Bone marrow (tissue), 2 donors: ENCODE measurements around the gene ABCA5.
"Not testable (repeated sequence)": the region's sequence is repeated elsewhere in the genome, so short reads cannot be mapped to it uniquely, and the experiment has no call there.

Source experiments
- DNase-seq, 2 donors: peaks; one replicate each; lab custom pipeline; 2025; lab: John Stamatoyannopoulos, UW

Gene ABCA5

DNA sequence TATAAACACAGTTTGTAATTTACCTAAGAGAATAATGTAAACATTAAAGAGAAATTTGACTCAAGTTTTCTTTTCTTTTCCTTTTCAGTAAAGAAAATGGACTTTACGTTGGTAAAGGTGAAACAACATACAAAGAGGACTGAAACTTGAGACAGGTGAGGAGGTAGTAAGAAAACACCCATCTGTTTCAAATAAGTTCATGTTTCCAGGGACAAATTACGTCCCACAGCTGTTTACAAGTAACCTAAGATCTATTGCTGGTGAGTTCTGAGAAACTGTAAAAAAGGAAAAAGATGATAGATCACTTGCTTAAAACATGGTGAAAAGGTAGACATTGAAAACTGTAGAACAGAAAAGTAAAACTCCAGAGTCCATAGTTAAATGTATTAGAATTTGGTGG is 4.8 kb upstream of the ABCA5 start:
- DNase-seq = no peak

DNA sequence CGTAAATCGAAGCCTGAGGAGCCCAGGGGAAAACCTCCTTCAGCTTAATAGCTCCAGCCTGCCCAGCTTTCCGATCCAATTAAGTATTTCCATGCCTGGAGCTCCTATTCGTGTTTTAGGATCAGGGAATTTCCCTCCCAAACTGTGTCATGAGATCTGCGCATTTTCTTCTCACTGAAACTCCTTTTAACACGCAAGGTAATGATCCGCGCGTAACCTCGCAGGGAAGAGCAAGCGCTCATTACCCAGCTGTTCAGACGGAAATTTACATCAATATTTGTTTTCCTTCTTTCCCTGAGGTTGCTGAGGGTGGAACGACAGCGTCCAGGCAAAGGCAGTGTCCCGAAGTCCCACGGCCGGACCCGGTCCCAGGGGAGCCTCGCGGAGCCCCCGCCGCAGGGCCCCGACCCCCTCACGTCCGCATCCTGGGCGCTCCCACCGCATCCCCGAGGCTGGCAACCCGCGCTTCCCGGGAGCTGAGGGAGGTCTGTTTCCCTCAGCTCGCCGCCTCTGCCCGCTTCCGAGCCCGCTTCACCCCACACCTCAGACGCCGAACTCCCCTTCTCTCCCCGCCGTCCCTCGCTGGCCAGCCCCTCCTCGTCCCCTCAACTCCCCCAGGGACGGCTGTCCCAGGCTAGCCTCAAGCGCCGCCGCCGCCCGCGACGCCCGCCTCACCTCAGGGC is 415 bp downstream of the ABCA5 start:
- DNase-seq = no peak

DNA sequence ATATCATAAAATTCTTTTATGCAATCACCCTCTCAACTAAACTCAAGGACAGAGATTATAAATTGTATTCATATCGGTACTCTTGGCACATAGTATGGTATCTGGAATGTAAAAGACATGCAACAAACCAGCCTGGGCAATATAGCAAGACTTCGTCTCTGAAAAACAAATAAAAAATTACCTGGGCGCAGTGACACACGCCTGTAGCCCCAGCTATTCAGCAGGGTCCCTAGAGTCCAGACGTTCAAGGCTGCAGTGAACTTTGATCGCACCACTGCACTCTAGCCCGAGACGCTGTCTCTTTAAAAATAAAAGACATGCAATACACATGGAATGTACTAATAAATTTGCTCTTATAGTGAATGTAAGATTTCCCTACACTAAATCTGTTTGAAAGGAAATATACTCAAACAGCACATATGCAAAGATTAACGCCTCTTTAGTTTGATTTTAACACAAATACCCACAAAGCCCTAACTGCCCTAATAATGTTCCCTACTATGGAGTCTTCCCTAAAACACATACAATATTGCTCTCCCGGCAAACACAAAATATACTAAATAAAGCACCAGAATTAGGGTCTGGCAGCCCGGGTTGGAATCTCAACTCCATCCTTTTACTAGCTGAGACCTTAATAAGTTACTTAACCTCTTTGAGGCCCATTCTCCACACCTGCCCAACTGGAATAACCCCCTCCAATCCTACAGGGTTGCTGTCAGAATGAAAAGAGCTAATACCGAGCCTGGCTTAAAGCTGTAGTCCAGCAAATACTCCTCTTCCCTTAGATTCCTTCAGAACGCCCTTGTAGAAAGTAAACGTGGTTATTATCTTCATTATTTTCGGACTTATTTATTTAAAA is 1.2 kb downstream of the ABCA5 start:
- no peak for DNase-seq

DNA sequence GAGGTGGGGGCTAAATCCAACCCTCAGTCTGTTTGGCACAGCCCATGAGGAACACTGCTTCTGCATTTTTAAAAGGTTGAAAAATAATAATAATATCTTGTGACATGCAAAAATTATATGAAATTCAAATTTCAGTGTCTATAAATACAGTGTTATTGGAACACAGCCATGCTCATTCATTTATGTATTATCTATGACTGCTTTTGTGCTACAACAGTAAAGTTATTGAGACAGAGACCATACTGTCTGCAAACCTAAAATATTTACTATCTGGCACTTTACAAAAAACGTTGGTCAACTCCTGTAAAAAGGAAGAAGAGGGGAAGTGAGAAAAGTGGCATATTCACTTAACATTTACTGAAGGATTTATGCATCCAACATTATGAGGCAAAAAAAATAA is 3.1 kb downstream of the ABCA5 start:
- DNase-seq = no peak

DNA sequence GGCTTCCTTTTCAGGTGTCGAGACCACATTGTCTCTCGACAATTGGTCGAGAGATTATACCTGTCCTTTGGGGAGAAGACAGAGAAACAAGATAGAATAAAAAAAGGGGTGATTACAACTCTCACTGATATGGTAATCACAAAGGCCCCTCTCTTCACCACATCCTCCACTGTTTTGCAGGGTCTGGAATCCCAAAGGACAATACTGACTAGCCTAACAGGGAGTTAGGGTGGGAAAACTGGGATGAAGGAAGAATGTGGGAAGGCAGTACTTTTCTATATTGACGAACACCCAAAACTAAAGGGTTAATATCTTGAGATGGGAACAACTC is 6.1 kb downstream of the ABCA5 start:
- no peak for DNase-seq

DNA sequence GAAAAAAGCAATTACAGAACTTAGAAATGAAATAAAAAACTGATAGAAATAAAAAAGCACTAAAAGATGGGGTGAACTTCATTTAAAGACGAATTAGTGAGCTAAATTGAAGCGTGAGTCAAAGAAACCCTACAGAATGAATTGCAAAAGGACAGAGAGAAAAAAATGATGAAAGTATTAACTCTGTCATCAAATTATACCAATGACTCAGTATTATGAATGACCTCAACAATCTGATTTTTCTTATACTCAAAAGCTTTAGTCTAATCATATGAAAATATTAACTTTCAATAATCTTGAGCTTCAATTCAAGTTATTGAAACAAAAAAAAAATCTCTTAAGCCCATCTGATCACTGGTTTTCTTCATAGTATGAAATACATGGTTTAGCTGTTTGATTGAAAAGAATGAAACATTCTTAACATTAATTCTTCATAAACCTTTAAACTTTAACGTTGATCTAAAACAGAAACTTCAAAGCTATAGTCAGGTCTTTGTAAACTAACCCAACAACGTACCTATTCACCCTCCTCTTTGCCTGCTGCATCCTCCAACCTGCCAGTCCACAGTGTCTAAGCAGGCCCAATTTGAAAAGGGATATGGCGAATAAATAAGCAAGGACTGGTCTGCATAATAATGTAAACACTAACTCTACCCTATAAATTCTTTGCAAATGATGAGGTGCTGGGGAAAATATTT is 6.6 kb downstream of the ABCA5 start:
- no peak for DNase-seq

DNA sequence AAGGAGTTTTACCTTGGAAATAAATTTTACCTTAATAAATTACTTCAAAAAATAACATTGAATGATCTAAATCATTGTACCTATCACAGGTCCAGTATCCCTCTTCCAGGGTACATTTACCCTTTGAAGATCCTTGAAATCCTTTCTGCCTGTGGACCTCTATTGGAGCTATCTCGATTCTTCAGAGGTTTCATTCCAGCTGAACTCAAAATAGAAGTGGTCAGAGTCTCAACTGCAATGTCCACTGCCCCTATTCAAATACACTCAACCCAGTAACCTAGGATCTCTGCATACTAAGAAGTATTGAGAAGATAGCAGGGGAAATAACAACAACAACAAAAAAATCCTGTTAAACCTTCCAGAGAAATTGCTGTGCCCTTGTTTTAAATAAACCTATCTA is 9.3 kb downstream of the ABCA5 start:
- DNase-seq = no peak

DNA sequence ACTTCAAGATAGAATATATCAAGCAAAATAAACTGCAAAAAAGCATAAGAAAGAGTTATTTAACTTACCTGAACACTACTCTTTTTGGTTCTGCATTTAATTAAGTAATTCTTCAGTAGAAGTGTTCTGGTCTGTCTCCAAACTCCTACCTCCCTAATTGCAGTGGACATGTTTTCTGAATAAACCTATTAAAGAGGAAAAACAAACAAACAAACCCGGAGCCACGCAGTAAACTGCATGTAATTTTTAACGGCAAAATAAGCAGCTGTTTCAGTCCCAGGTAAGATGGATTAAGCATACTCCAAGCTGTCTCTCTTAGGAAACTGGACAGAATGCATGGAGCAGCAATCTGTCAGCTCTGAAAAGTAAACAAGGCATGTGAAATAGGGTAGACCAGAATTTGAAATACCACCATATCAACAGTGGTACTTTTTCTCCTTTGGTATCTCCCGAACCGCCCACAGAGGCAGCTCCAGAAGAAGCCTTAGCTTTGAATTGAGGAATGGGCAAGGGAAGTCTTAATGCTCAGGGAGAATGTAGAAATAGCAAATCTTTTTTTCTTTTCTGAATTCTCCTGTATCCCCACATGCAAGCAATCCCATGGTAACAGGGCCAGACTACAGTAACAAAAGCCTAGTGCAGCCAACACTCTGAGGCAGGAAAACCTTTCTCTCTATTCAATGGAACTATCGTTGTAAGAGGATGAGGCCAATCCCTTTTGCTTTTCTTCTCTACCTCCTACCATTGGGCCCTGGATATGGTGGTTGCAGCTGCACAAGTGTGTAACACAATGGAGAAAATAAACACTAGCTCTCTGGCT is 12.5 kb downstream of the ABCA5 start:
- DNase-seq = no peak

DNA sequence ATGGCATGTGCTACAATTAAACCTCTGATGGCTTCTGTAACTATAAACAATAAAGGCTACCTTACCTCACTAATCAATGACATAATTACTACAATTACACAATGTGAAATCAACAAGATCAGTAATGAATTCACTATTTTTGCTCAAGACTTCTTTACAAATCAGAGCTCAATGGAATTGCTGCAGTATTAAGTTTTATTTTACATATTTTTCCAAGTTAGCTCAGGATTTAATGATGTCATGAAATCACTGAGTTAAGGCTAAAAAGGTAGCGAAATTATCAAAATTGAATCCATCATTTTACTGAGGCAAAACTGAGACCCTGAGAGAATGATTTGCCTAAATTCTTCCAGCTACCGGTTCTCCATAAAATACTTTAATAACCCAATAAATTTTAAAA is 21.8 kb downstream of the ABCA5 start:
- DNase-seq = no peak

DNA sequence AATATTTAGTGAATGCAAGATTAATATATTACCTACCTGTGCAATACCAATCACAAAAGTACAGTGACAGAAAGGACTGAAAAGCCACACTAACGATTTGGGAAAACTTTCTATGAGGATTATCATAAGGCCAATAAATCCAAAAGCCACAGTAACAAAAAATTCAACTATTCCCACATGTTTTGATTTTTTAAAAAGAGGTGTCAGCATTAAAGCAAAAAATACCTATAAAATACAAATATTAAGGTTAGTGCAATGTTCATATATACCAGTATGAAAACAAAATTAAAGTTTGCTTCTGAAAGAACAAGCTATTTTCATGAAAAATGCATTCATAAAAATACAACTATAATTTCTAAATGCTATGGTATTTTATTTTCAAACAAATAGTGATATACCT is 24.3 kb downstream of the ABCA5 start:
- no peak for DNase-seq

DNA sequence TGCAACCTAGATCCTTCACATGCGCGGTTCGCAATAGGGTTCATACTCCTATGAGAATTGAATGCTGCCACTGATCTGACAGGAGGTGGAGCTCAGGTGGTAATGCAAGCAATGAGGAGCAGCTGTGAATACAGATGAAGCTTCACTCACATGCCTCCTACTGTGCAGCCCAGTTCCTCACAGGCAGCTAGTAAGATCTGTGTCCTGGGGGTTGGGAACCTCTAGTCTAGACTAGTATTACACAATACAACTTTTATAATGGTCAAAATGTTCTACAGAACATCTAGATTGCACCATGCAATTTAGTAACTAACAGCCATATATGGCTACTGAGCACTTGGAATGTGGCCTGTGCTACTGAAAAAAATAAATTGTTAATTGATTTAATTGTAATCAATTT is 26.7 kb downstream of the ABCA5 start:
- DNase-seq = no peak

DNA sequence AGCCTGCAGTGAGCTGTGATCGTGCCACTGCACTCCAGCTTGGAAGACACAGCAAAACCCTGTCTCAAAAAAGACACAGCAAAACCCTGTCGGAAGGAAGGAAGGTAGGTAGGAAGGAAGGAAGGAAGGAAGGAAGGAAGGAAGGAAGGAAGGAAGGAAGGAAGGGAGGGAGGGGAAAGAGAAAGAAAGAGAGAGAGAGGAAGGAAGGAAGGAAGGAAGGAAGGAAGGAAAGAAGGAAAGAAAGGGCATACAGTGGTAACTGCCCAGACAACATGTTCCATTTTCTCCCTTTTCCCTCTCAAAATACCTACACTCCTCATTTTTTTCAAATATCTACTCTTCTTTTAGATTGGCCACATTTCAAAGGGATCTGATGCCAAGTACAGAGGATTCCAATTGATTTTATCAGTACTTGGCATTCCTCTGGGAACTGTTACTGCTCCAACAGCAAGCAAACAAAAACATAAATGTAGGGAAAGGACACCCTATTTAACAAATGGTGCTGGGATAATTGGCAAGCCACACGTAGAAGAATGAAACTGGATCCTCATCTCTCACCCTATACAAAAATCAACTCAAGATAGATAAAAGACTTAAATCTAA is 28.7 kb downstream of the ABCA5 start:
- not testable (repeated sequence) for DNase-seq

DNA sequence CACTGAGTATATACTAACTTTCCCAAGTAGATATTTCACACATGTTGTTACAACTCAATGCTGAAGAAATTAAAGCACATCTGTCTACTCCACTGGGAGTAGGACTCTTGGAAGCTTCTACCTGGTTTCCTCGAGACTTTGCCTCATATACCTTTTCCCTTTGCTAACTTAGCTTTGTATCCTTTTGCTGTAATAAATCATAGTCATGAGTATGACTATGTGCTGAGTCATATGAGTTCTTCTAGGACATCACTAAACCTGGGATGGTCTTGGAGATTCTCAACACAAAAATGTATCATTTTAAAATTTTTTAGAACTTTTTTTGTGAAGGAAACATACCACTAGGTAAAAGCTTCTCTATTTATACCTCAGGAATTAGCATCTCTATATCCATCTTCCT is 39.8 kb downstream of the ABCA5 start:
- DNase-seq = no peak

DNA sequence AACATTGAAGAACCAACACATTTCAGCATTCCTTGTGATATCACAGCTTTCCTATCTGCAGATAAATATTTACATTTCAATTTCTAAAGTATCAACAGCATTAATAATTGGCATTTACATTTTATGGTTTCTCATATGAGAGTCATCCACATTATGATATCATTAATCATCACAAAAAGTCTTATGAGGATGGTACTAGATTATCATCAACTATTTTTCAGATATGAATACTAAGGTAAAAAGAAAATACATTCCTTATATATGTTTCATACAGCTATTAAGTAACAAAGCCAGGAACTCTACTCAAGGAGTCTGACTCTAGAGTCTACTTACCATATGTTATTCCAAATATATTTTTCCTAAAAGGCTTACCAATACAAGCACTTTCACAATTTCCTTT is 40.7 kb downstream of the ABCA5 start:
- DNase-seq = no peak

DNA sequence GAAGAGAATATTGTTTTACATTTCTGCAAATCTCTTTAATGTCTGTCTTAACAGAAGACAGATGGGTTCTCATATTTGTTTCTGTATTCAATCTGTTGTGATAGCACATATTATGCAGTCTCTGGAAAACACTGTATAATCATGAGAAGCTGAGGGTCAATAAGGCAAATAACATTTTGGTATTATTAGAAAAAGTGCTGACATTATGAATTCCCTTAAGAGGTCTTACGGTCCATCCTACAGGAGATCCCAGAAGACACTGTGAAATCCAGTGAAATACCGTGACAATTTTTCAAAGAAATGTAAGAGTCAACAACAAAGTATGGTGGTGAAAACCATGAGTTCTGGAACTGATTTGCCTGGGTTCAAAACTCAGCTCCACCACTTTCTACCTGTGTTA is 42.3 kb downstream of the ABCA5 start:
- no peak for DNase-seq

DNA sequence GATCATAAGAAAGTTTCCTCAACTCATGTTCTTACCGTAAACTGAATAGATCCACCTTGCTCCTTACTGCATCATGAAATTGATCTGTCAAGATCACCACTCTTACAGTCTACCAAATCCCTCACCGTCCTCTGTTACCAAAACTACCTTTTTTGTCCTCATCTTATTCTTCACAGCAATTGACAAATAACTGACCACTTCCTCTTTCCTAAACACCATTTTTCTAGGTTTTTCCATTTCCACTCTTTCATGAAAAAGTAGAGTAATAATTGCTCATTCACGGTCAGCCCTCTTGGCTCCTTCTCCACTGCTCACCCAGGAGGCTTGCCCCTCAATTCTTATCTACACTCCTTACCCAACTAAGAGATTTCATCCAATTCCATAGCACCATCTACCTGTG is 44.9 kb downstream of the ABCA5 start:
- DNase-seq = no peak

DNA sequence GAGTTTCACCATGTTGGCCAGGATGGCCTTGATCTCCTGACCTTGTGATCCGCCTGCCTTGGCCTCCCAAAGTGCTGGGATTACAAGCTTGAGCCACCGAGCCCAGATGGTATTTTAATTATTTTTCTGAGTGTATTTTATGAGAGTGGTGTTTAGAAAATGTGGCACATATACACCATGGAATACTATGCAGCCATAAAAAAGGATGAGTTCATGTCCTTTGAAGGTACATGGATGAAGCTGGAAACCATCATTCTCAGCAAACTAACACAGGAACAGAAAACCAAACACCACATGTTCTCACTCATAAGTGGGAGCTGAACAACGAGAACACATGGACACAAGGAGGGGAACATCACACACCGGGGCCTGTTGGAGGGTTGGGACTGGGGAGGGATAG is 50.7 kb downstream of the ABCA5 start:
- DNase-seq = not testable (repeated sequence)

DNA sequence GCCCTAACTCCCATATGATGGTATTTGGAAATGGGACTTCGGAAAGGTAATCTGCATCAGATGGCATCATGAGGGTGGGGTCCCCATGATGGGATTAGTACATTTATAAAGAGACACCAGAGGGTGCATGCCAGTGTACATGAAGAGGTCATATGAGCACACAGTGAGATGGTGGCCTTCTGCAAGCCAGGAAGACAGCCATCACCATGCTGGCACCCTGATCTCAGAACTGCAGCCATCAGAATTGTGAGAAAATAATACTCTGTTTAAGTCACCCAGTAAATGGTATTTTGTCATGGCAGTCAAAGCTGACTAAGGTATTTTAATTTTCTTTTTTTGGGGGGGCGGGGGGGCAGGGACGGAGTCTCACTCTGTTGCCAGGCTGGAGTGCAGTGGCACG is 51.2 kb downstream of the ABCA5 start:
- DNase-seq = no peak

DNA sequence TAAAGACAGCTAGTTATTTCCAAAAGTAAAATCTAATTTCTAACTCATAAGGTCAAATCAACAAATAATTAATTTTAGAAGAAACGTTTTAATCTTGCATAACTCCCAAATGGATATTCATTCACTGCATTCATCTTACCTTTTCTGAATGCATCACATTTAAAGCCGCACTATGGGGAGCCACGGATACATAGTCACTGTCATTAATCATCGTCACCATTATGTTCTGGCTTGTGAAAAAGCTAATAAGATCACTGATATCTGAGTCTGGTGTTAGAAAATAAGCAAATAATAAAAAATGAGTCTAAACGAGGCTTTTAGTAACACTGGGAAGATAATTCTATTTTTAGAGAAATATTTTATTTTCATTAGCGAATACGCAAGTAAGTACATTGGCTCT is 55.9 kb downstream of the ABCA5 start:
- no peak for DNase-seq

DNA sequence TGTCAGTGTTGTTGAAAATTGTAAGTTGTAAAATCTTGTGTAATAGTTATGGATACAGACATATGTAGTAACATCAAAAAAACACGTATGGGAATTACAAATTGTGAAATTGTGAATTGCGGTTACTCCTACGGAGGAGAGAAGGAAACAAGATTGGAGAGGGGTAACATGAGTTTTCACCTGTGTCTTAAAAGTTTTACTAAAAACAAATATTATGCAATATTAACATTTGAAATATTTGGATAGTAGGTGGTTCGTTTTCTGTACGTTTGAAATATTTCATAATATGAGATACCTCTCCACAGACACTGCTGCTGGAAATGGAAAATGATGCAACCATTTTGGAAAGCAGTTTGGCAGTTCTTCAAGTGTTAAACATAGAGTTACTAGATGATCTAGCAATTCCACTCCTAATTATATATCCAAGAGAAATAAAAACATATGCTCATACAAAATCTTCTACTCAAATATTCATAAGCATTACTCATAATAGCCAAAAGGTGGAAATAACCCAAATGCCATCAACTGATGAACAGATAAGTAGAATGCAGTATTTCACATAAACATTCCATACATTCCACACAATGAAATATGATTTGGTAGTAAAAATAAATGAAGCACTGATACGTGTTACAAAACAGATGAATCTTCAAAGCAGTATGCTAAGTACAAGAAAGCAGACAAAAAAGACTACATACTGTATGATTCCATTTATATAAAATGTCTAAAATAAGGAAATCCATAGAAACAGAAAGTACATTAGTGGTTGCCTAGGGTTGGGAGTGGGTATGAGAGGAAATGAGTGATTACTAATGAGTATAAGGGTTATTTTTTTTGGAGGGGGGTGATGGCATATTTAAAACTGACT is 57.6 kb downstream of the ABCA5 start:
- DNase-seq = no peak

DNA sequence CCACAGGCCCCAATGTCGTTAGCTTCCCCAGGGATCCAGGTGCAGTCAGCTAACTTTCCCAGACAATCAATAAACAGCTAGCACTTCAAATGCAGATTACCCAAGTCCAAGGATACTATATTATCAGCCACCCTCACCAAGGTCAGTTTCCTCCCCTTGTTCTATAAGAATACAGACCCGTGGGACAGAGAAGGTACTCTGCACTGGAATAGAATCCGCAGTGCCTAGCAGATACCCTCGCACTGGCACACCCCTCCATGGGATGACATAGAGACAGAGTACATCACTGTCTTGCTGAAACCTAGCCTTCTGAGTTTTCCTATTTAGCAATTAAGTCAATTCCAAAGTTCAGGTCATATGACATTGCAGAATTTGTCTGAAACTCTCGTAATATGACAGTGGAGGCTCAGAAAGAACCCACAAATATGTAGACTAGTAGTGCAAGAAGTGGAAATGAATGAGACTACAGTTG is 58.4 kb downstream of the ABCA5 start:
- DNase-seq = no peak
